Measurements from ENCODE around the gene CDK2AP2. TPM values are rescaled to one million over a fixed set of nuclear protein-coding genes. Genes with fewer than 3 reads are reported as not detected.
"Not testable (repeated sequence)": the region's sequence is repeated elsewhere in the genome, so short reads cannot be mapped to it uniquely, and the experiment has no call there.

The CDK2AP2 gene
- total RNA-seq, 4 donors from 2014 or later, result 23.5 to 50.5 (median 34.7) TPM

GRCh38 chr11:67519726-67520125, 11.8 kb upstream of the CDK2AP2 start:
- ATAC-seq (ENCODE audit: low FRiP score) (no peak), DNase-seq (ENCODE audit: low spot score) (no peak)

GRCh38 chr11:67517784-67518552, 10.0 kb upstream of the CDK2AP2 start:
- TF ChIP-seq, protein P1, sequence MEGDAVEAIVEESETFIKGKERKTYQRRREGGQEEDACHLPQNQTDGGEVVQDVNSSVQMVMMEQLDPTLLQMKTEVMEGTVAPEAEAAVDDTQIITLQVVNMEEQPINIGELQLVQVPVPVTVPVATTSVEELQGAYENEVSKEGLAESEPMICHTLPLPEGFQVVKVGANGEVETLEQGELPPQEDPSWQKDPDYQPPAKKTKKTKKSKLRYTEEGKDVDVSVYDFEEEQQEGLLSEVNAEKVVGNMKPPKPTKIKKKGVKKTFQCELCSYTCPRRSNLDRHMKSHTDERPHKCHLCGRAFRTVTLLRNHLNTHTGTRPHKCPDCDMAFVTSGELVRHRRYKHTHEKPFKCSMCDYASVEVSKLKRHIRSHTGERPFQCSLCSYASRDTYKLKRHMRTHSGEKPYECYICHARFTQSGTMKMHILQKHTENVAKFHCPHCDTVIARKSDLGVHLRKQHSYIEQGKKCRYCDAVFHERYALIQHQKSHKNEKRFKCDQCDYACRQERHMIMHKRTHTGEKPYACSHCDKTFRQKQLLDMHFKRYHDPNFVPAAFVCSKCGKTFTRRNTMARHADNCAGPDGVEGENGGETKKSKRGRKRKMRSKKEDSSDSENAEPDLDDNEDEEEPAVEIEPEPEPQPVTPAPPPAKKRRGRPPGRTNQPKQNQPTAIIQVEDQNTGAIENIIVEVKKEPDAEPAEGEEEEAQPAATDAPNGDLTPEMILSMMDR (IDR thresholded peaks at IDR 0.05), result no peak
- ATAC-seq (ENCODE audit: low FRiP score) (no peak), DNase-seq (ENCODE audit: low spot score) (no peak)

More at GRCh38 chr11:67519726-67520125, 11.8 kb upstream of the CDK2AP2 start:
- TF ChIP-seq, protein P1 (IDR thresholded peaks at IDR 0.05), result no peak

GRCh38 chr11:67516806-67517205, 8.8 kb upstream of the CDK2AP2 start:
- TF ChIP-seq, protein P1 (IDR thresholded peaks at IDR 0.05), result no peak
- no peak for DNase-seq (ENCODE audit: low spot score)
- ATAC-seq (ENCODE audit: low FRiP score), result no peak

GRCh38 chr11:67514116-67514515, 6.2 kb upstream of the CDK2AP2 start:
- DNase-seq (ENCODE audit: low spot score) (no peak), ATAC-seq (ENCODE audit: low FRiP score) (no peak)
- TF ChIP-seq, protein P1 (IDR thresholded peaks at IDR 0.05), result no peak

- not testable (repeated sequence) for ATAC-seq (ENCODE audit: low FRiP score)
These were observed 3.6 kb upstream of the CDK2AP2 start for GRCh38 chr11:67511558-67511957.

DNA sequence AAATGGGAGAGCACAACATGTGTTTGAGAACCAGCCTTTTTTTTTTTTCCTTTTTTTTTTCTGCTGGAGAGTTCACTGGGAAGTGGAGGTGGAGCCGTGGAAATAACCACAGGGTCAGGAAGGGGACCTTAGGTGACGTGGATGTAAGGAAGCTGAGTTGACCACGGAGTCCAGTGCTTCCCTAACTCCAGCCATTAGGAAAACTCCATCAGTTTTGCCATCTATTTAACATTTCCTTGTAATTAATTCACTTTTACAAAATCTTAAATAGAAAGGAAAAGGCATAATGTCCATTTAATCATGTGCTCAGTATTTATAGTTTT, 2.0 kb upstream of the CDK2AP2 start:
- ATAC-seq (ENCODE audit: low FRiP score) (no peak), DNase-seq (ENCODE audit: low spot score) (no peak)
- TF ChIP-seq, protein P1 (IDR thresholded peaks at IDR 0.05), result no peak

More at GRCh38 chr11:67511558-67511957, 3.6 kb upstream of the CDK2AP2 start:
- not testable (repeated sequence) for DNase-seq (ENCODE audit: low spot score)

DNA sequence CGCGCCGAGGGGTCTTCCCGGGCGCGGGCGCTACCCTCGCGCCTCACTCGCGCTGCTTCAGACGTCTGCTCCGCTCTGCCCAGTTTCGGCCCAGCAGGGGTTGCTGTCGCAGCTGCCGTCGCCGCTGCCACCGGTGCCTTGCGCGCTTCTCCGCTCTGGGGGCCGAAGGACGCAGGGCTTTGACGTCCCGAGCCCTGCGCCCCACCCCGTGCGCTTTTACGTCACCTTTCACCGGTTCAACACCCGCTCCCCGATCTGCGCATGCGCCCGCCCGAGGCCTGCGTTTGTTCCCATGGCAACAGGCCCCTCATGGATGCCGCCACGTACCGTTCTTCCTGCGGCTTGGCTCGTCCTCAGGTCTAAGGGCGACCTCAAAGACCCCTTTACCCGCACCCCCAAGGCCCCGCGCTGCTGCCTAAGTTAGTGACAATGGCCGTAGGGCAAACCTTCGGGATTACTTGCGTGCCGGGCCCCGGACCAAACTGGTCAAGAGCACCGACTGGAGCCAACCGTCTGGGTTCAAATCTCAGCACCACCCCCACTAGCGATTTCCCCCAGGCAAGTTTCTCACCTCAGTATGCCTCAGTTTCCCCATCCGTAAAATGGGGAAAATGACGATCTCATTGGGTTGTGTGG, 642 bp upstream of the CDK2AP2 start:
- ATAC-seq (ENCODE audit: low FRiP score) (peak; percentile 49), DNase-seq (ENCODE audit: low spot score) (peak; percentile 99)
- TF ChIP-seq, protein P1 (IDR thresholded peaks at IDR 0.05), result no peak

Data from omental fat pad (tissue), 4 donors.